ENCODE results near the gene MAFG. TPM values are rescaled to one million over a fixed set of nuclear protein-coding genes. Genes with fewer than 3 reads are reported as not detected.

MAFG gene
- total RNA-seq, 1 experiment from 2014 or later = 31.4 TPM

DNA sequence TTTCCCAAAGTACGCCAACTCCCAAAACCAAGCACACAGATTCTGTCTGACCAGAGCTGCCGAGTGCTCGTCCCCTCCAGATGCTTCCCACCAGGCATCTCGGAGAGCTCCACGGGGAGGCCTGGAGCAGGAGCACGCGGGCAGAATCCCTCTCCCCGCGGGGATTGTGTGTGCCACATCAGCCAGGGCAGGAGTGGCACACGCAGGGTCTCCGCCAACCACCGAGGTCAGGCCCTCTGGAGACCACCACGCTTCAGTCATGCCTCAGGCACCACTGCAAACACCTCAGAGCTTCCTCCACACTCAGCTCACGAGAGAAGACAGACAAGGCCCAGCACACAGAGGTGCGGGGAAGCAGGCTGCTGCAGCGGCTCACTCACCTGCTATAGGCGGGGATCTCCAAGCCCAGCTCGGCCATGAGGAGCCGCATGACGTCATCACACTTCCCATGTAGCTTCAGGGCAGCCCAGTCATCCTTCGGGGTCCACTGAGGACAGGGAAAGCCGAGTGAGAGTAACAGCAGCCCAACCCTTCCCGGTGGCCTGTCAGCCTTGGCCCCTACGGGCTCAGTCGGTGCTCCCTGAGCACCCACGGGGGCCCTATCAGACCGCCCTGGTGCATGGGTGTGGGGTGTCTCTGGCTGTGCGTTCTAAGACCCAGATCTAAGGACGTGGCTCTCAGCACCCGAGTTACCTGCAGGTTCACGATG is 14.0 kb downstream of the MAFG start:
- no peaks in the 10 kb centered on the region; the same call in 1 of the 2 replicates for H3K79me2 ChIP-seq (ENCODE audit: insufficient read depth, low read length)
- no peak overlapping the region for H2BK20ac ChIP-seq (ENCODE audit: low read depth, low read length, poor library complexity, severe bottlenecking)
- no peak overlapping the region for H3K27ac ChIP-seq (ENCODE audit: insufficient read length, low read depth, low read length)
- H3K4me3 Mint-ChIP-seq = no peak overlapping the region
- no peak overlapping the region for H3K27ac Mint-ChIP-seq
- no peak for DNase-seq
- no peaks in the 10 kb centered on the region for H3K79me1 ChIP-seq (ENCODE audit: insufficient read depth, low read depth, low read length, poor library complexity, severe bottlenecking)
- H3K4me2 ChIP-seq (ENCODE audit: insufficient read depth, insufficient read length, low read length) = no peak overlapping the region
- no peaks in the 10 kb centered on the region for H3K27me3 ChIP-seq (ENCODE audit: insufficient read depth, low read length)
- no peak overlapping the region for H2BK120ac ChIP-seq (ENCODE audit: low read depth, low read length, poor library complexity, severe bottlenecking)
- peaks cover 11 to 16% of the 10 kb centered on the region in 2 experiments for H3K4me1 Mint-ChIP-seq
- H4K91ac ChIP-seq (ENCODE audit: insufficient read length, low read depth, low read length) = no peak overlapping the region
- no peak overlapping the region for H2BK15ac ChIP-seq (ENCODE audit: low read depth, low read length)
- no peak overlapping the region for H4K5ac ChIP-seq (ENCODE audit: insufficient read length, low read depth, low read length)
- no peaks in the 10 kb centered on the region for H4K20me1 ChIP-seq (ENCODE audit: control insufficient read depth, insufficient read depth, insufficient read length)
- TF ChIP-seq CTCF (conservative IDR thresholded peaks at IDR 0.05) = no peak
- H2BK12ac ChIP-seq (ENCODE audit: insufficient read length, low read depth, low read length) = no peak overlapping the region
- H3K23me2 ChIP-seq (ENCODE audit: insufficient read length, low read depth, low read length, poor library complexity, severe bottlenecking) = peaks cover 11% of the 10 kb centered on the region
- H3K9ac ChIP-seq (ENCODE audit: extremely low read depth, insufficient read length, low read length) = no peak overlapping the region
- no peak overlapping the region for H3K4ac ChIP-seq (ENCODE audit: low read depth, low read length)
- no peak overlapping the region for H3K18ac ChIP-seq (ENCODE audit: insufficient read length, low read depth, low read length)
- no peaks in the 10 kb centered on the region for H3K4me1 ChIP-seq (ENCODE audit: insufficient read depth, low read length)
- H3K9me3 ChIP-seq (ENCODE audit: control insufficient read depth, low read depth, low read length) = no peaks in the 10 kb centered on the region
- no peak overlapping the region for H2AFZ ChIP-seq (ENCODE audit: low read length)
- no peak overlapping the region for H3K14ac ChIP-seq (ENCODE audit: insufficient read depth, low read length)
- peaks cover 15 to 37% (median 33%) of the 10 kb centered on the region in 3 experiments; a peak in 6 of 7 replicates for H3K36me3 Mint-ChIP-seq (ENCODE audit: insufficient read depth in 1 of 3, low read depth in 3 of 3)
- no peak overlapping the region for H4K8ac ChIP-seq (replicated peaks; ENCODE audit: insufficient read length, low read depth, low read length)
- H2BK5ac ChIP-seq (ENCODE audit: insufficient read length, low read length) = no peak overlapping the region
- H2AK5ac ChIP-seq (ENCODE audit: insufficient read length, low read length) = no peak overlapping the region
- no peak overlapping the region for H3K23ac ChIP-seq (ENCODE audit: insufficient read length, low read depth, low read length)
- H3K56ac ChIP-seq (ENCODE audit: insufficient read length, low read depth, low read length) = no peak overlapping the region
- no CpG with 5 or more reads among the region's 31 CpGs for WGBS (ENCODE audit: extremely low coverage, insufficient read length, low lambda C conversion rate)
- H3K9me3 Mint-ChIP-seq = no peaks in the 10 kb centered on the region; a peak in 1 of 5 replicates
- H3K27me3 Mint-ChIP-seq (ENCODE audit: low read depth) = no peaks in the 10 kb centered on the region
- H3T11ph ChIP-seq (ENCODE audit: low read length) = no peak overlapping the region

Measured in H9 (cell line).